NCI-H146 (cell line): ENCODE data around the gene FCHSD2.
"Not testable (repeated sequence)": the region's sequence is repeated elsewhere in the genome, so short reads cannot be mapped to it uniquely, and the experiment has no call there.

Experiments
- DNase-seq: peaks from one replicate; lab custom pipeline; 2025; lab: John Stamatoyannopoulos, UW

The FCHSD2 gene

GRCh38 chr11:72929256-72929655 is 212.9 kb downstream of the FCHSD2 start:
- DNase-seq: no peak

- no peak for DNase-seq
Measured at GRCh38 chr11:72927380-72927779, 214.7 kb downstream of the FCHSD2 start.

- DNase-seq: no peak
Measured at GRCh38 chr11:72926076-72926475, 216.0 kb downstream of the FCHSD2 start.

- DNase-seq: no peak
Measured at GRCh38 chr11:72925656-72926055, 216.5 kb downstream of the FCHSD2 start.

- peak; percentile 3 for DNase-seq
Measured at GRCh38 chr11:72924568-72925190, 217.4 kb downstream of the FCHSD2 start.

- DNase-seq: no peak
Measured at GRCh38 chr11:72921028-72921716, 220.9 kb downstream of the FCHSD2 start.

GRCh38 chr11:72920001-72920400 is 222.1 kb downstream of the FCHSD2 start:
- DNase-seq: no peak

- no peak for DNase-seq
Measured at GRCh38 chr11:72918851-72919250, 223.3 kb downstream of the FCHSD2 start.

GRCh38 chr11:72912253-72912652 is 229.9 kb downstream of the FCHSD2 start:
- DNase-seq: no peak

- not testable (repeated sequence) for DNase-seq
Measured at GRCh38 chr11:72909558-72910388, 232.3 kb downstream of the FCHSD2 start.

GRCh38 chr11:72908032-72908676 is 234.0 kb downstream of the FCHSD2 start:
- DNase-seq: no peak

- DNase-seq: no peak
Measured at GRCh38 chr11:72904016-72904415, 238.1 kb downstream of the FCHSD2 start.

- no peak for DNase-seq
Measured at GRCh38 chr11:72901374-72901773, 240.7 kb downstream of the FCHSD2 start.

GRCh38 chr11:72900013-72900412 is 242.1 kb downstream of the FCHSD2 start:
- DNase-seq: no peak

GRCh38 chr11:72899238-72899637 is 242.9 kb downstream of the FCHSD2 start:
- DNase-seq: no peak

- DNase-seq: no peak
Measured at GRCh38 chr11:72897506-72897905, 244.6 kb downstream of the FCHSD2 start.

- DNase-seq: no peak
Measured at GRCh38 chr11:72896431-72896830, 245.7 kb downstream of the FCHSD2 start.

- no peak for DNase-seq
Measured at GRCh38 chr11:72890881-72891280, 251.2 kb downstream of the FCHSD2 start.

- no peak for DNase-seq
Measured at GRCh38 chr11:72886619-72887018, 255.5 kb downstream of the FCHSD2 start.

GRCh38 chr11:72885749-72886609 is 256.1 kb downstream of the FCHSD2 start:
- no peak for DNase-seq

- DNase-seq: no peak
Measured at GRCh38 chr11:72876147-72876546, 266.0 kb downstream of the FCHSD2 start.
